DMS53 (cell line): Measurements from ENCODE around the gene C8A.

Experiments
- DNase-seq: peaks from one replicate; lab custom pipeline; 2025; lab: John Stamatoyannopoulos, UW

The C8A gene

GRCh38 chr1:56854521-56855099 is at the start of gene C8A:
Gene C8A (plus strand): TSS chr1:56854797. CDS start chr1:56854902, 105 bp downstream.
- no peak for DNase-seq

DNA sequence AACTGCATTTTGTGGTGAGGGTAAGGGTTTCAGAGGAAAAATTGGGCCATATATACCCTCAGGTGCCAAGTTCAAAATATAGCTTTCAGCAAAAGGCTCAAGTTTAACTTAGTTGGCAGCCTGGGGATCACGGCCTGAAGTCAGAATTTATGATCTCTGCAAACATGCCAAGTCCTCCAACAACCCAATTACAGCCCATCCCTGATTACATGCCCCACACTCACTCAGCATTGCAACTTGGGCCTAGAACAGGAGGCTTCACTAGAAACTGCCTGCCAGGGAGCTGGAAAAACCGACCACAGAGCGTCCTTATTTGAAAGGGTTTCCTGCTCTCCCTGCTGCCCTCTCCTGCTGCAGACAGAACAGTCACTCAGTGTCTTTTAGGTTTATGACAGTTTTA is 47.8 kb upstream of the C8A start:
- DNase-seq = no peak

DNA sequence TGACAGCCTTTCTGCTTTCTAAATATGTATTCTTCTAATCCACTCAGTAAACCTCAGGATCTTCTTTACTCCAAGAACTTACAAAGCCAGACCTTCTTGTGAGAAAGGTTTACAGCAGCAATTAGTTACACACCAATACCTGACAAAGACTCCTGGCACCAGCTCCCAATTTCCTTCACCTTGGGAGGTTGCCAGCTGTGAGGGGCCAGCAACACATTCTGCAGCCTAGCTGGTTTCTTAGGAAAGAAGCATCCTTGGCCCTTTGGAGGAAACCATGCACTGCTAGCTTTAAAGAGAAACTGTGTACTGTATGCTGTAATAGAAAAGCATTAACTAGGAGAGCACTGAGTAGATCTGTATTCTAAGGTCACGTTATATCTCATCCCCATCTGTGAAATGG is 46.2 kb upstream of the C8A start:
- no peak for DNase-seq

DNA sequence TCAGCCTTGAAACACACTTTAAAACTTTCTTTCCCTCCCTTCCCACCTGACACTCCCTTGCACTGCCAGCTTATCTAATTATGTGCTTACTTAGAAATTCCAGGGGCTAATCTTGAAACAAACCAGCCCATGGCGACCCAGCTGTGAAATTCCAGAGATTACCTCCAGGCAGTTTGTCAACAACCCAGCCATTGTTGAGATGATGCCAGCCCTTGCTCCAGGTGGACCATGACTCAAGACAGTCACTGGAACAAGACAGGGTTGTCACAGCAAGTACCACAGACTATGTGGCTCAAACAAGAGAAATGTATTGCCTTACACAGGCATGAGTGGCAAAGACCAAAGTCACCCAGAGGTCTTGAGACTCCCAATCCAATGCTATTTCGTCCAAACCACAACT is 43.3 kb upstream of the C8A start:
- peak; percentile 62 for DNase-seq

- peak; percentile 24 for DNase-seq
These were observed 40.4 kb upstream of the C8A start for GRCh38 chr1:56814205-56814604.

DNA sequence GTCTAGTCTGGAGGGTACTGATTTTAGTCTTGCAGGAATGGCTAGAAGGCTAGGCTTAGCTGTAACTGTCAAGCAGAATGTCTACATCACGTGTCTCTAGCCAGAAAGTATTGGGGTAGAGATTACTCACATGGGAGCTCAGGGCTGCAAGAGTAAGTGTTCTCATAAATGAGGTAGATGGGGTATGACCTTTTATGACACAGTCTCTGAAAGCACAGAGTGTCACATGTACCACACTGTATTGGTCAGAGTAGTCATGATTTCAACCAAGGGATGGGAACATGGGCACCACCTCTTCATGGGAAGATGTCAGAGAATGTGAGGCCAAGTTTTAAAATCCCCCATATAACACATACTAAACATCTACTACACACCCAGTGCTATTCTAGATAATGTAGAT is 38.3 kb upstream of the C8A start:
- peak; percentile 53 for DNase-seq

DNA sequence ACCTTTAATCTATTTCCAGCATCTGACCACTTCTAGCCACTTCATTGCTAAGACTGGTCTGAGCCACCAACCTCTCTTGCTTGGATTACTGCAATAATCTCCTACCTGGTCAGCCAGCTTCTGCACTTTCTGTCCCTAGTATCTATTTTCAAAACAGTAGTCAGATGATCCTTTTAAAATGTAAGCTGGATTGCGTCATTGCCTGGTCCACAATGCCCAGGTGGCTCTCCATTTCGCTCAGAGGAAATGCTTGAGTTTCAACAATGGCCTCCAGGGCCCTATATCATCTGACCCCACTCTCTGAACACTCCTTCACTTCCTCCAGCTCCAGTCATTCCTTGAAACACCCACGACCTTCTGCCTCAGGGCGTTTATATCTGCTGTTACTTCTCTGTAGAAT is 37.7 kb upstream of the C8A start:
- DNase-seq = peak; percentile 97

- peak; percentile 51 for DNase-seq
These were observed 36.7 kb upstream of the C8A start for GRCh38 chr1:56817716-56818463.

DNA sequence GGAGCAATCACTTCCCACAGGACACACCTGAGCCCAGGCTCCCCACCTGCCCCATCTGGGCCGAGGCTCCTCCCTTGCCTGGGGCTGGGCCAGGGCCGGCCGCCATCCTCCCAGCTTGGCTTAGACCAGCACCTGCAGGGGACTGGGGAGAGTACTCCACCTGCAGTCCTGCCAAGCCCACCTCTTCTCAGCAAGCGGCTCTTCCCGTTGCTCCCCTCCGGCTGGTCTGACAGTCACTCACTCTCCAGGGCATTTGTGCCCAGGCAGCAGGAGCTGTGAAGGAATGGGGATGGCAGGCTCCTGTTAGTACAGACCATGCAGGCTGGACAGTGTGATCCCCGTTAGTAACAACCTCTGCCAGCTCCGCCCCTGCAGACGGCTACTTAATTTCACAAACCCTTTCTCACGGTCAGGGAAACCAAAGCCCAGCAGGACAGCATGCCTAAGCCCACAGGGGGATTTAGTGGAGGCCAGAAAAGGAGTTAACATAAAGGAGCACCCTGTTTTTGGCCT is 35.2 kb upstream of the C8A start, which contains the start of gene FYB2:
Gene FYB2, minus strand, starts transcription at position 18 of the 513 bp plus-strand sequence. CDS start 114 bp downstream, outside the sequence.
- DNase-seq = peak; percentile 91

DNA sequence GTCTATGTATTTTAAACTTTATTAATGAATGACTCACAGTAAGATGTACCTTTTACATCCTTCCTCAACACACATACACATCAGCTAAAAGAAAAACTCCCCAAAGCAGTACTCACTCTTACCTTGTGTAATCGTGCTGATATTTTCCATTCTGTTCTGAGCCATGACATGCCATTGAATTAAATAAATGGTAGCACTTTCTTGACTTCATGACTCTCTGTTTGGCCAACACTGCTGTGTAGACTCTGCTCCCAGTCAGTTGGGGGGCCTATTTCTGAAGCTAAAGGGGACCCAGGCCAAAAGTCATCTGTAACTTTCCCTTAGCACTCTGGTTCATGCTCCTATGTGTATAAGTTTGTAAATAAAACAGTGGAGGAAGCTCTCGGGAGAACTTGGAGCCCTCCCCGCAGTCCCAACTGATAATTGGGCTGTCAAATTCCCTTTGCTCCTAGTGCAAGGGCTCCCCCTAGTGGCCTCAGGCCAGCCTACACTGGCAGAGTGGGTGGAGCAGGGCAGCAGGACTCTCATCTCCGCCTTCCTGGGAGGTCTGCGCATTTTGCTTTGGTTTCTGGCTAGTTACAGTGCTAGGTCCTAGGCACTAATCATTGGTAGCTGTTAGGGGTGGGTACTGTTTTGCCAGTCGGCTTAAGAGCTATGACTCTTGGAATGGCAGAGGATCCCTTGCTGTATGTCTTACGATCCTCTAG is 33.7 kb upstream of the C8A start:
- peak; percentile 96 for DNase-seq

GRCh38 chr1:56821462-56821797 is 33.2 kb upstream of the C8A start:
- peak; percentile 84 for DNase-seq

GRCh38 chr1:56824271-56824670 is 30.3 kb upstream of the C8A start:
- no peak for DNase-seq

- peak; percentile 97 for DNase-seq
These were observed 29.7 kb upstream of the C8A start for GRCh38 chr1:56824938-56825337.

DNA sequence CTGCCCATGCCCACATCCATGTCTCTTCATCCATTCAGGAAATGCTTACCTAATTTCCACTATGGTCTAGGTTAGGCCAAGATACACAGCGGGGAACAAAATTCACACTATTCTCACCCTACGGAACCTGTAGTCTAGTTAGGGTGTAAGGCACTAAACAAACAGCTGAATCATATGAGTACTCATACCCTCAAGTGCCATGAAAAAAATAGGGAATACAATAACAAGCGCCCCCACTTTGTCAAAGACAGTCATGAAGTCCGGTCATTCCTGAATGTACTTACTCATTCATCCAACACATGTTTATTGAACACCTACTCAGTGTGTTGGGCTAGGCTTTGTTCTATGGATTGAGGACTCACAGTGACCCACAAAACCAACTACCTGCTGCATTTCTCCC is 29.2 kb upstream of the C8A start:
- peak; percentile 95 for DNase-seq

DNA sequence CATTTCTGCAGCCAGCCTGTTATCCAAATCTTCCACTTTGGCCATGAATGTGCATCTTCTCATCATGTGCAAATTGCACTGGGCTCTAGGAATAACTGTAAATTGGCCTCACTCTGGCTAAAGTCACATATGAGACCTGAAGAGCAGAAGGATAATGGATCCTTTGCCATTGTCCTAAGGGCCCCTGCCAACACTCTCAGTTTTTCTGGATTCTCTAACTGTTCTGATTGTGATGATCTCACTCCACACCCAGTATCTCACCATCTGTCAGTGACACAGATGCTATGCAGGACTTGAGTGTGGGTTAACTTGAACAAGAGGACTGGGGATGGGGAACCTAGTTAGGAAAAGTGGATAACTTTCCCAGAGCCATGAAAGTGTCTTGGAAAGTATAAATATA is 26.9 kb upstream of the C8A start:
- peak; percentile 49 for DNase-seq

- no peak for DNase-seq
These were observed 24.5 kb upstream of the C8A start for GRCh38 chr1:56830052-56830451.

DNA sequence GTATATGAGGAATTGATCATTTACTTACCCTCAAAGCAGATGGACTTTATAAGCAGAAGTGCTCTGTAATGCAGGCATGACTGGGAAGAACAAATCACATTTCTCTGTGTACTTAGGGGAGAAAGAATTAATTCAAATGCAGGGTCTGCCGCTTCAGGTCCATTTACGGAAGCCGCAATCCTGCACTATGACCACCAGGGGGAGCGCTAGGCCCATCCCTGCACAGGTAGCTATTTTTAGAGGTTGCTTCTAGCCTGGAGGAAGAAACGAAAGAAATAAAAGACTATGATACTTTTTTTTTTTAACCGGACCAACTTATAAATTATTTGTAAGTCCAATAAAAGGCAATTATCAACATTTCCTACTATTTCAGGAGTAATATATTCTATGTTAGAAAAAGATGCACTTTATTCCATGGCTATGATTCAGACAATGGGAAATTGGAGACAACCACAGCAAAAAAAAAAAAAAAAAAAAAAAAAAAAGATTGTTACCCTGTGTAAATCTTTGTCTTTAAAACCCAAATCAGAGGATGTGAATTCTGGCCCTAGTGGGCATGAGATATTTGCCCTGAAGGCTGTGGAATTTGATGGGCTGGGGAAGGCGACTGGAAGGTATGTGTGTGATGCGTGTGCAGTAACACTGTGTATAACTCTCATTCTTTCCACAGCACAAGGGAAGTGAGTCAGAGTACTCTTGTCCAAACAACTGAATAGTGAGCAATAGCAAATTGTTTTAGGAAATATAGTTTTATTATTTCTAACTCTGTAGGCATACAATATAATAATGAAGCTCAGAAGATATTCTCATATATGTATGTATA is 22.5 kb upstream of the C8A start:
- DNase-seq = peak; percentile 87

- no peak for DNase-seq
These were observed 21.5 kb upstream of the C8A start for GRCh38 chr1:56833088-56833487.

- DNase-seq = no peak
These were observed 20.3 kb upstream of the C8A start for GRCh38 chr1:56834137-56834900.

- no peak for DNase-seq
These were observed 18.9 kb upstream of the C8A start for GRCh38 chr1:56835657-56836056.

- no peak for DNase-seq
These were observed 18.2 kb upstream of the C8A start for GRCh38 chr1:56836359-56836758.
